C4-2B (cell line): ENCODE data around the gene BTN2A1.

ENCODE experiments used
- H3K27ac ChIP-seq: fragments of 450-650 bp; 2 replicates; pipeline ENCODE4 v1.5.1; 2017
- ZFX ChIP-seq: fragments of 450-650 bp; IDR thresholded peaks from 2 replicates; pipeline ENCODE4 v1.6.1; 2017
- TF ChIP-seq, protein P1 (sequence below): fragments of 450-650 bp; conservative IDR thresholded peaks from 2 replicates; pipeline ENCODE4 v1.5.1; 2017; ENCODE audit warnings: mild to moderate bottlenecking

The BTN2A1 gene

DNA sequence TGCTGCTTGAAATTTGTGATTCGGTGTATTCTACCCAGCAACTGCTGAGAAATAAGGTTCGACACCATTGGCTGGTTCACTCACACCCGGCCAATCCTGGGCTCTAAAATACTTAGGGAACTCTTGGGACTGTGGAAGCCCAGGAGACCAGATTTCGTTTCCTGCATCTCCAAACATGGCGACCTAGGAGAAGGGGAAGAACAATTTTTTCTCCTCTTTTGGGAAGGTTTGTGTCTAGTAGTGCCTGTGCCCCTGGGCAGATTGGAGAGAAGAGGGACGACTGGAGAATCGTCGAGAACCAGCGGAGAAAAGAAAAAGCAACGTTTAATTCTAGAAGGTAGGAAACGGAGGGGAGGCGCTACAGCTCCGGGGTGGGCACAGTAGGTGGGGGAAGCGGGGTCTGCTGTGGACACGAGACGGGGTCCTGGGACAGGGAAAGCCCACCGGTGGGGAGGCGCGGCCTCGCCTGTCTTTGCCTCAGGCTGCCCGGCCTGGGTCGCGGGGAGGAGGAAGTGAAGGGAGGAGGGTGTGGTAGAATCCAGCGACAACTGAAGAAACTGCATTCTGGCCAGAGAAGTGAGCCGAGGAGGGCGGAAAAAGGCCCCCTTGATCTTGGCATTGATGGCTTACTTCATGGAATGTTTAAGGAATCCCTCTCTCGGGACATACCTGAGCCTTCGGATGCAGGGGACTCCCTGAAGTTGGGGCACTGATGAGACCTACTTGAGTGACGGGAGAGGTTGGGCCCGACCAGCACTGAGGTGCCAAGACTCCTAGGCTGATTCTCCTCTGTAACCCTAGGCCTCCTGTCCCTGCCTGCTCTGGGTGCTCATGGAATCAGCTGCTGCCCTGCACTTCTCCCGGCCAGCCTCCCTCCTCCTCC, at the start of gene BTN2A1:
Gene BTN2A1, plus strand, starts transcription at position 150 of the 883 bp plus-strand sequence. Its CDS starts 682 bp downstream, at position 832.
- TF ChIP-seq, protein P1, sequence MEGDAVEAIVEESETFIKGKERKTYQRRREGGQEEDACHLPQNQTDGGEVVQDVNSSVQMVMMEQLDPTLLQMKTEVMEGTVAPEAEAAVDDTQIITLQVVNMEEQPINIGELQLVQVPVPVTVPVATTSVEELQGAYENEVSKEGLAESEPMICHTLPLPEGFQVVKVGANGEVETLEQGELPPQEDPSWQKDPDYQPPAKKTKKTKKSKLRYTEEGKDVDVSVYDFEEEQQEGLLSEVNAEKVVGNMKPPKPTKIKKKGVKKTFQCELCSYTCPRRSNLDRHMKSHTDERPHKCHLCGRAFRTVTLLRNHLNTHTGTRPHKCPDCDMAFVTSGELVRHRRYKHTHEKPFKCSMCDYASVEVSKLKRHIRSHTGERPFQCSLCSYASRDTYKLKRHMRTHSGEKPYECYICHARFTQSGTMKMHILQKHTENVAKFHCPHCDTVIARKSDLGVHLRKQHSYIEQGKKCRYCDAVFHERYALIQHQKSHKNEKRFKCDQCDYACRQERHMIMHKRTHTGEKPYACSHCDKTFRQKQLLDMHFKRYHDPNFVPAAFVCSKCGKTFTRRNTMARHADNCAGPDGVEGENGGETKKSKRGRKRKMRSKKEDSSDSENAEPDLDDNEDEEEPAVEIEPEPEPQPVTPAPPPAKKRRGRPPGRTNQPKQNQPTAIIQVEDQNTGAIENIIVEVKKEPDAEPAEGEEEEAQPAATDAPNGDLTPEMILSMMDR = no peak
- peak; percentile 23; the same call in 1 of the 2 replicates for TF ChIP-seq ZFX
- H3K27ac ChIP-seq = peak within 1 kb of the TSS; percentile 94

DNA sequence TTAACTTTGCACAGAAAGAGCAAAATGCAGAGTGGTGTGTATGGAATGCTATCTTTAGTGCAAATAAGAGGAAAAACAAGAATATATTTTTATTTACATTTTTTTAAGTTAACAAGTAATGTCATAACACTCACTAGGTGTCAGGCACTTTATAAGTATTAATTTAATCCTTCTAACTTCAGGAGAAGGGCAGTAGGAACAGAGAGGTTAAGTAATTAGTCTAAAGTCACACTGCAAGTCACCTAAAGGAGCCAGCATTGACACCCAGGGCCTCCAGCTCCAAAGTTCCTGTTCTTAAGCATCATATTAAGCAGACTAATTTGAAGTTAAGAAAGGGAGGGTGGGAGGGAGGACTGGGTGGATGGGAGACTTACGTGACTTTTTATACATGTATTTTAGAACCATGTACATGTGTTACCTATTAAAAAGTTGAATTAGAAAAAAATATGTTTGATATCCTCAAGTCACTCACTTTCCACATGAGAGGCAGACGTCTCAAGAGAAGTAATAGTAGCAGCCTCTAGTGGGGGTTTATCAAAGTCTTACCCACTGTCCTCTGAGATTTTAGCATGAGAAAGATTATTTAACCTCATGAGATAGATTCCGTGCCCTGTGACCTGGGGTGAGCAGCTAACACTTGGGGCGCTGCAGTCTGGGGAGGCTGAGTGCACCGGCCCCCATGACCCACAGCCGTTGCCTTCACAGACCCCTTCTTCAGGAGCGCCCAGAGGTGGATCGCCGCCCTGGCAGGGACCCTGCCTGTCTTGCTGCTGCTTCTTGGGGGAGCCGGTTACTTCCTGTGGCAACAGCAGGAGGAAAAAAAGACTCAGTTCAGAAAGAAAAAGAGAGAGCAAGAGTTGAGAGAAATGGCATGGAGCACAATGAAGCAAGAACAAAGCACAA, 48.7 kb upstream of the BTN2A1 start:
- TF ChIP-seq, protein P1 = no peak
- no peak for TF ChIP-seq ZFX

DNA sequence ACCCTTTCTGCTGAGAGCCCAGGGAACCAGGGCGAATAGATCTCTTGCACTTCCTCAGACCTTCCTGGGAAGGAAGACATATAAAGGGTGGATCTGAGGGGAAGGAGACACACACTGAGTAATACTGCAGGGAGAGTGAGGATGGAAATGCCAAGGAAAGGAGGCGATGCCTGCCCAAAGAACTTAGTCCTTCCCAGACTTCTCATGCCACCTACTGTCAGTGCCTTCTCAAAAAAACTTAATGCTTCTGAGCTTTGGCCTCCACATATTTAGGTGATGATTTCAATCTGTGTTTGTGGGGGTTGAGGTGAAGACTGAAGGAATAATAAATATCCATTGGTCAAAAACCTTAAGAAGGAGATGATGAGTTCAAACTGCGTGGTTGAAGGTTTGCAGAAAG, 46.0 kb upstream of the BTN2A1 start:
- TF ChIP-seq, protein P1 = no peak
- TF ChIP-seq ZFX = no peak
- H3K27ac ChIP-seq = no peak overlapping the region

More for the DNA sequence above, 48.7 kb upstream of the BTN2A1 start:
- no peak overlapping the region for H3K27ac ChIP-seq

DNA sequence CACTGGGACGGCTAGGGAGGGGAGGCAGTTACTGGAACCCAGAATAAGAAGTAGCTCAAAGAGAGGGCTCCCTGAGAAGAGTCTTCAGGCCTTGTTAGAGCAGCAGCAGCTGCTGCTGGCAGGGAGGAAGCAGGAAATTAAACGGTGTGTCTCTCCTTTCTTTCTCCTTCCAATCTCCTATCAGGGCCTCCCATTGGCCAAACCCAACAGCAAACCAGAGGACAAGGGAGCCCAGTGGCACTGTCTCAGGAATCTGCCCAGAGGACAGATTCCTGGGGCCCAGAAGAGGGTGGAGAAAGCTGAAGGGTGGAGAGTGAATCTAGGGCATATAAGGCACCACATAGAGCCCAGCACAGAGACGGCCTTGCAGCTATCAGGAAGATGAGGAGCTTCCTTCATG, 45.5 kb upstream of the BTN2A1 start:
- TF ChIP-seq ZFX = no peak
- no peak overlapping the region for H3K27ac ChIP-seq

DNA sequence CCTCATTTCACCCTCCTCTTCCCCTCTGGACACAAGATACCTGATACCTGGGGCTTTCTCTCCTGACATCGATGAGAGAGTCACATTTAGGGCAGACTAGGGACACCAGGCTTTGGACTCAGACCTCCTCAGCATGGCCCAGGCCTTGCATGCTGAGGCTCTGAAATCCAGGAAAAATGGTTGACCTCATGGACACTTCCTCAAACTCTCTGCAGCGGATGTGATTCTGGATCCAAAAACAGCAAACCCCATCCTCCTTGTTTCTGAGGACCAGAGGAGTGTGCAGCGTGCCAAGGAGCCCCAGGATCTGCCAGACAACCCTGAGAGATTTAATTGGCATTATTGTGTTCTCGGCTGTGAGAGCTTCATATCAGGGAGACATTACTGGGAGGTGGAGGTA, 44.8 kb upstream of the BTN2A1 start:
- no peak overlapping the region for H3K27ac ChIP-seq
- TF ChIP-seq, protein P1 = no peak
- no peak for TF ChIP-seq ZFX

DNA sequence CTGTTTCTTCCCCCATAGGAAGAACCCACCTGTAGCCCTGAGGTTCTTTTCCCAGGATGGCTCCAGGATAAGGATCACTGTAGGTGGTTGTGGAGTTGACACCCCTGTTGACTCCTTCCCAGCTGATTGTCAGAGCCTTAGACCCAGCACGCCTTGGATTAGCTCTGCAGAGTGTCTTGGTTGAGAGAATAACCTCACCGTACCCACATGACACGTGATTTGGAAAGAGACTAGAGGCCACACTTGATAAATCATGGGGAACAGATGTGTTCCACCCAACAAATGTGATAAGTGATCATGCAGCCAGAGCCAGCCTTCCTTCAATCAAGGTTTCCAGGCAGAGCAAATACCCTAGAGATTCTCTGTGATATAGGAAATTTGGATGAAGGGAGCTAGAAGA, 43.5 kb upstream of the BTN2A1 start:
- TF ChIP-seq, protein P1 = no peak
- no peak for TF ChIP-seq ZFX
- H3K27ac ChIP-seq = no peak overlapping the region

DNA sequence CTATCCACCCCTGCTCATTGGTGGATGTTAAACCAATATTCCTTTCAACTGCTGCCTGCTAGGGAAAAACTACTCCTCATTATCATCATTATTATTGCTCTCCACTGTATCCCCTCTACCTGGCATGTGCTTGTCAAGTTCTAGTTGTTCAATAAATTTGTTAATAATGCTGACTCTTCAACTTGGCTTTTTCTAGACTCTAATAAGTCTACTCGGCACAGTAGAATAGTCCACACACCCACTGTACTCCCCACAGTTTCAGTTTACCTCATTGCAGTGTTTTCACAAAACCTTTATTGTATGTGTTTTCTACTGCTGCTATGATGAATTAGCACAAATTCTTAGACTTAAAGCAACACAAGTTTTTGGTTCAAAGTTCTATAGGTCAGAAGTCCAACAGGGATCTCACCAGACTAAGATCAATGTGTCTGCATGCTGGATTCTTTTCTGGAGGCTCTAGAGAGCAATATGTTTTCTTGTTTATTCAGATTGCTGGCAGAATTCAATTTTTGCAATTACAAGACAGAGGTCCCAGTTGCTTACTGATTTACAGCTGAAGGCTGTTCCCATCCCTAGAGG, 42.6 kb upstream of the BTN2A1 start:
- TF ChIP-seq, protein P1 = no peak
- TF ChIP-seq ZFX = no peak
- H3K27ac ChIP-seq = no peak overlapping the region
